Endothelial cell of umbilical vein (primary cell): ENCODE measurements around the gene FOXN1. TPM values are rescaled to one million over a fixed set of nuclear protein-coding genes. Genes with fewer than 3 reads are reported as not detected.

Source experiments
- BruUV-seq: library from RNA; stranded (reverse); fragments of 400-500 nt; replicated peaks from 2 replicates; lab custom pipeline; 2021; lab: Mats Ljungman, UMichigan
- CTCF ChIA-PET: fragments of 300-600, 350-600 bp; sonication (Branson Sonifier 250); formaldehyde crosslinking; loops from one replicate; lab custom pipeline; 2021; ENCODE audit warnings: antibody characterized with exemption, inconsistent platforms; lab: Charles Lee
- POLR2A ChIA-PET: fragments of 300-600, 350-600 bp; sonication (Branson Sonifier 250); formaldehyde crosslinking; loops from one replicate; lab custom pipeline; 2021; ENCODE audit warnings: antibody characterized with exemption, inconsistent platforms; lab: Charles Lee
- DNase-seq: peaks from one replicate; pipeline ENCODE4 v3.0.0-alpha.2; 2011; ENCODE audit warnings: low read depth, low spot score
- FAIRE-seq: peaks from 2 replicates; lab custom pipeline; 2011; peaks lifted over from hg19 to GRCh38; lab: Jason Lieb, UNC
- H2AFZ ChIP-seq: 2 replicates; pipeline ENCODE4 v1.6.0; 2012; ENCODE audit warnings: low read depth, low read length, control low read depth, inconsistent platforms
- H3K27ac ChIP-seq: 2 replicates; pipeline ENCODE4 v1.5.1; 2011; ENCODE audit warnings: low read depth, mild to moderate bottlenecking, control low read depth, low read length, moderate library complexity; ENCODE audit not compliant: insufficient read depth
- H3K27me3 ChIP-seq, 2 experiments: 2 replicates each; pipeline versions ENCODE4 v1.6.0 to v1.6.1; 2011; ENCODE audit warnings: low read length in 2 of 2, mixed read lengths in 1 of 2; ENCODE audit not compliant: control insufficient read depth in 2 of 2, insufficient read depth in 2 of 2
- H3K36me3 ChIP-seq, 2 experiments: 2 replicates in 1 of 2; 3 replicates in 1 of 2; pipeline ENCODE4 v1.5.1; 2011; ENCODE audit warnings: low read length in 2 of 2, mild to moderate bottlenecking in 1 of 2, moderate library complexity in 1 of 2; ENCODE audit not compliant: control insufficient read depth in 2 of 2, insufficient read depth in 2 of 2; ENCODE audit errors: extremely low read depth in 1 of 2
- H3K4me1 ChIP-seq: 3 replicates; pipeline ENCODE4 v1.5.1; 2011; ENCODE audit warnings: mild to moderate bottlenecking, low read length; ENCODE audit not compliant: control insufficient read depth, insufficient read depth; ENCODE audit errors: extremely low read depth
- H3K4me2 ChIP-seq: 2 replicates; pipeline ENCODE4 v1.6.1; 2011; ENCODE audit warnings: low read length, control low read depth, mixed read lengths; ENCODE audit not compliant: insufficient read depth
- H3K4me3 ChIP-seq, 3 experiments: fragments of 200-600 bp in 1 of 3; sonication (generic), shearing (Covaris generic) in 1 of 3; replicated peaks in 1 of 3; 2 replicates each; pipeline ENCODE4 v1.5.1; 2011 to 2016; ENCODE audit warnings: control low read depth in 3 of 3, low read length in 3 of 3, mild to moderate bottlenecking in 2 of 3, inconsistent platforms in 1 of 3, low read depth in 1 of 3, moderate library complexity in 1 of 3; ENCODE audit not compliant: insufficient read depth in 1 of 3
- H3K79me2 ChIP-seq: 2 replicates; pipeline ENCODE4 v1.6.0; 2012; ENCODE audit warnings: low read length, inconsistent platforms; ENCODE audit not compliant: control insufficient read depth, insufficient read depth
- H3K9ac ChIP-seq: replicated peaks from 2 replicates; pipeline ENCODE3; 2011; ENCODE audit warnings: low read length, control low read depth; ENCODE audit not compliant: insufficient read depth; ENCODE audit errors: extremely low read depth
- H3K9me1 ChIP-seq: replicated peaks from 3 replicates; pipeline ENCODE4 v1.6.0; 2011; ENCODE audit warnings: mild to moderate bottlenecking, low read length; ENCODE audit not compliant: control insufficient read depth, insufficient read depth; ENCODE audit errors: extremely low read depth
- H3K9me3 ChIP-seq: replicated peaks from 2 replicates; pipeline ENCODE4 v1.5.1; 2012; ENCODE audit warnings: low read length, inconsistent platforms; ENCODE audit not compliant: control insufficient read depth, insufficient read depth
- H4K20me1 ChIP-seq: replicated peaks from 2 replicates; pipeline ENCODE3; 2011; ENCODE audit warnings: mild to moderate bottlenecking, low read length; ENCODE audit not compliant: control insufficient read depth, insufficient read depth; ENCODE audit errors: extremely low read depth
- CTCF ChIP-seq, 2 donors: IDR thresholded peaks; 1 replicate in 1 of 2; 2 replicates in 1 of 2; pipeline ENCODE4 v1.5.1; 2011; ENCODE audit warnings: low read length in 2 of 2, mild to moderate bottlenecking in 2 of 2, moderate library complexity in 2 of 2, control low read depth in 1 of 2, inconsistent platforms in 1 of 2, low read depth in 1 of 2; ENCODE audit not compliant: insufficient read depth in 1 of 2; ENCODE audit errors: extremely low read depth in 1 of 2
- EZH2 ChIP-seq: IDR thresholded peaks from 2 replicates; pipeline ENCODE4 v1.6.1; 2012; ENCODE audit warnings: borderline replicate concordance, low read depth, mild to moderate bottlenecking, moderate library complexity, low read length, inconsistent platforms; ENCODE audit not compliant: severe bottlenecking
- FOS ChIP-seq: IDR thresholded peaks from 2 replicates; pipeline ENCODE4 v1.6.1; 2011; ENCODE audit warnings: mild to moderate bottlenecking, low read length, moderate library complexity, borderline replicate concordance; ENCODE audit not compliant: insufficient read depth
- GATA2 ChIP-seq: IDR thresholded peaks from 2 replicates; pipeline ENCODE4 v1.7.0; 2011; ENCODE audit warnings: low read depth, mild to moderate bottlenecking, moderate library complexity, mixed read lengths, low read length; ENCODE audit not compliant: insufficient read length, insufficient read depth
- JUN ChIP-seq: IDR thresholded peaks from 2 replicates; pipeline ENCODE4 v1.6.1; 2011; ENCODE audit warnings: borderline replicate concordance, low read depth; ENCODE audit not compliant: insufficient read length, insufficient read depth
- MAX ChIP-seq: IDR thresholded peaks from 2 replicates; pipeline ENCODE4 v1.6.1; 2011; ENCODE audit not compliant: insufficient read depth, insufficient read length
- MYC ChIP-seq: IDR thresholded peaks from one replicate; pipeline ENCODE4 v1.6.1; 2011; ENCODE audit warnings: mild to moderate bottlenecking, low read depth, low read length
- POLR2A ChIP-seq: IDR thresholded peaks from 2 replicates; pipeline ENCODE4 v1.6.1; 2012; ENCODE audit warnings: low read depth, mild to moderate bottlenecking, control low read depth, low read length
- POLR2AphosphoS5 ChIP-seq: IDR thresholded peaks from 2 replicates; pipeline ENCODE4 v1.6.1; 2012; ENCODE audit warnings: low read depth, mild to moderate bottlenecking, control low read depth, low read length, moderate library complexity; ENCODE audit not compliant: insufficient read depth
- dilution Hi-C: fragments of 300-500 bp; cut with MboI; formaldehyde crosslinking; loops from one replicate; pipeline ENCODE4 v1.15.0; 2019; ENCODE audit warnings: low sequenced_read_pairs; ENCODE audit not compliant: extremely low pct_ligation_motif_present
- intact Hi-C: fragments of 100-400 bp; cut with micrococcal nuclease; formaldehyde crosslinking; loops from one replicate; pipeline ENCODE4 v1.10.0; 2022
- polyA plus RNA-seq, 4 experiments: library from polyadenylated mRNA; depleted of rRNA in 3 of 4; stranded (reverse) in 3 of 4; unstranded in 1 of 4; fragments of >200 nt; gene quantifications; 2 replicates each; pipeline versions ENCODE4 v1.2.1 to v1.2.3, GENCODE V29; 2011 to 2012; ENCODE audit warnings: missing spikeins in 1 of 4
- total RNA-seq: library from RNA; stranded (reverse); gene quantifications from 2 replicates; pipeline ENCODE4 v1.2.3, GENCODE V29; 2021

The FOXN1 gene
- total and polyA plus RNA-seq, 2 donors (not counting 3 experiments of a cell fraction or from before 2014, with no cell fraction given) = not detected

GRCh38 chr17:28509789-28510188, 3.6 kb downstream of the FOXN1 start:
- H4K20me1 ChIP-seq = no peaks in the 10 kb centered on the region
- no peak overlapping the region for H3K4me2 ChIP-seq
- POLR2A ChIA-PET = no interaction called here
- intact Hi-C loops = no loop called here
- no peaks in the 10 kb centered on the region for H3K36me3 ChIP-seq
- H2AFZ ChIP-seq = no peak overlapping the region
- H3K9me1 ChIP-seq = no peaks in the 10 kb centered on the region
- dilution Hi-C loops = no loop called here
- peaks cover 14 to 24% of the 10 kb centered on the region in 2 experiments for H3K27me3 ChIP-seq
- FAIRE-seq = no peak
- no TSS peak for BruUV-seq
- H3K4me3 ChIP-seq = no peak overlapping the region
- no peaks in the 10 kb centered on the region for H3K9me3 ChIP-seq
- no peaks in the 10 kb centered on the region for H3K4me1 ChIP-seq
- no peaks in the 10 kb centered on the region for H3K79me2 ChIP-seq
- TF ChIP-seq POLR2A = no peak
- TF ChIP-seq JUN = no peak
- no peak for TF ChIP-seq GATA2
- no peak for TF ChIP-seq POLR2AphosphoS5
- no peak for TF ChIP-seq MYC
- no peak for TF ChIP-seq FOS
- TF ChIP-seq CTCF (IDR thresholded peaks at IDR 0.05; ENCODE audit: extremely low read depth in 1 of 2, insufficient read depth in 1 of 2, low read depth in 1 of 2, low read length in 2 of 2) = no peak
- TF ChIP-seq EZH2 = no peak
- no peak for TF ChIP-seq MAX
- H3K9ac ChIP-seq = no peak overlapping the region
- no peak overlapping the region for H3K27ac ChIP-seq
- DNase-seq = no peak
- CTCF ChIA-PET = interaction anchor here (1.5 kb wide), 1 partner anchor 15 kb away, joined by 3 read pairs; no protein-coding TSS in a partner anchor
